Type B pancreatic cell (in vitro differentiated cells): ENCODE measurements around the gene PPIL1. TPM values are rescaled to one million over a fixed set of nuclear protein-coding genes. Genes with fewer than 3 reads are reported as not detected.
"Not testable (repeated sequence)": the region's sequence is repeated elsewhere in the genome, so short reads cannot be mapped to it uniquely, and the experiment has no call there.

Experiments
- DNase-seq: peaks from one replicate; pipeline ENCODE4 v3.0.0; 2021; ENCODE audit warnings: mixed read lengths; ENCODE audit not compliant: unreplicated experiment; ENCODE audit errors: extremely low spot score
- H3K27ac Mint-ChIP-seq: 2 replicates; pipeline ENCODE4 v1.8.0; 2021; ENCODE audit warnings: mild to moderate bottlenecking, mixed read lengths
- H3K27me3 Mint-ChIP-seq: 2 replicates; pipeline ENCODE4 v1.8.0; 2021; ENCODE audit warnings: mixed read lengths
- H3K36me3 Mint-ChIP-seq: 2 replicates; pipeline ENCODE4 v1.8.0; 2021; ENCODE audit warnings: mixed read lengths
- H3K4me1 Mint-ChIP-seq: one replicate; pipeline ENCODE4 v1.8.0; 2021; ENCODE audit warnings: mixed read lengths; ENCODE audit not compliant: unreplicated experiment
- H3K4me3 Mint-ChIP-seq: 2 replicates; pipeline ENCODE4 v1.8.0; 2021; ENCODE audit warnings: mild to moderate bottlenecking, mixed read lengths
- H3K9me3 Mint-ChIP-seq: 2 replicates; pipeline ENCODE4 v1.8.0; 2021; ENCODE audit warnings: mixed read lengths
- CTCF ChIP-seq: fragments of 200-600 bp; sonication (generic); conservative IDR thresholded peaks from 2 replicates; pipeline ENCODE4 v1.5.0; 2021; ENCODE audit warnings: antibody characterized with exemption, mild to moderate bottlenecking
- total RNA-seq: library from RNA; stranded (reverse); gene quantifications from 2 replicates; pipeline ENCODE4 v1.2.1, GENCODE V29; 2021; ENCODE audit warnings: low replicate concordance

PPIL1 gene
- total RNA-seq, 1 donor from 2014 or later = 50.4 TPM

GRCh38 chr6:36814249-36814648, 60.4 kb downstream of the PPIL1 start:
- Mint-ChIP-seq H3K27ac (no peak overlapping the region), H3K9me3 (no peaks in the 10 kb centered on the region), H3K27me3 (peaks cover 12% of the 10 kb centered on the region), H3K4me1 (peaks cover 36% of the 10 kb centered on the region), H3K36me3 (no peaks in the 10 kb centered on the region), H3K4me3 (no peak overlapping the region)
- no peak for DNase-seq
- TF ChIP-seq CTCF = no peak

- H3K27me3 Mint-ChIP-seq = peaks cover 13% of the 10 kb centered on the region
- no peaks in the 10 kb centered on the region for H3K36me3 Mint-ChIP-seq
- DNase-seq = no peak
- H3K27ac Mint-ChIP-seq = no peak overlapping the region
- TF ChIP-seq CTCF = no peak
- no peak overlapping the region for H3K4me3 Mint-ChIP-seq
- peaks cover 39% of the 10 kb centered on the region for H3K4me1 Mint-ChIP-seq
- H3K9me3 Mint-ChIP-seq = no peaks in the 10 kb centered on the region
These were observed 61.1 kb downstream of the PPIL1 start for GRCh38 chr6:36813526-36813925.

GRCh38 chr6:36813047-36813446, 61.6 kb downstream of the PPIL1 start:
- H3K27me3 Mint-ChIP-seq = peaks cover 16% of the 10 kb centered on the region
- H3K4me3 Mint-ChIP-seq, H3K36me3 Mint-ChIP-seq, DNase-seq, H3K27ac Mint-ChIP-seq, H3K9me3 Mint-ChIP-seq: not testable (repeated sequence)
- peaks cover 35% of the 10 kb centered on the region for H3K4me1 Mint-ChIP-seq

GRCh38 chr6:36809941-36810803, 64.4 kb downstream of the PPIL1 start:
- TF ChIP-seq CTCF = no peak
- Mint-ChIP-seq H3K36me3 (no peaks in the 10 kb centered on the region), H3K27ac (no peak overlapping the region), H3K9me3 (no peaks in the 10 kb centered on the region), H3K4me3 (no peak overlapping the region), H3K4me1 (peaks cover 27% of the 10 kb centered on the region), H3K27me3 (peaks cover 31% of the 10 kb centered on the region)
- no peak for DNase-seq

GRCh38 chr6:36809156-36809555, 65.4 kb downstream of the PPIL1 start:
- no peak for DNase-seq
- no peaks in the 10 kb centered on the region for H3K36me3 Mint-ChIP-seq
- peaks cover 38% of the 10 kb centered on the region for H3K4me1 Mint-ChIP-seq
- TF ChIP-seq CTCF = no peak
- H3K9me3 Mint-ChIP-seq = no peaks in the 10 kb centered on the region
- no peak overlapping the region for H3K4me3 Mint-ChIP-seq
- H3K27me3 Mint-ChIP-seq = peaks cover 36% of the 10 kb centered on the region
- H3K27ac Mint-ChIP-seq = no peak overlapping the region

- Mint-ChIP-seq H3K36me3 (no peaks in the 10 kb centered on the region), H3K27ac (no peak overlapping the region), H3K27me3 (peaks cover 36% of the 10 kb centered on the region), H3K4me3 (no peak overlapping the region), H3K4me1 (peaks cover 41% of the 10 kb centered on the region), H3K9me3 (no peaks in the 10 kb centered on the region)
- no peak for TF ChIP-seq CTCF
- no peak for DNase-seq
These were observed 66.0 kb downstream of the PPIL1 start for GRCh38 chr6:36808634-36809033.
